BLaER1 (cell line): Measurements from ENCODE around the gene ASCL5.

Source experiments
- H3K27ac ChIP-seq: shearing (Covaris generic); formaldehyde crosslinking; 2 replicates; pipeline ENCODE4 v1.8.1; 2022
- H3K27me3 ChIP-seq: shearing (Covaris generic); formaldehyde crosslinking; 2 replicates; pipeline ENCODE4 v1.8.1; 2022
- H3K36me3 ChIP-seq: shearing (Covaris generic); formaldehyde crosslinking; 2 replicates; pipeline ENCODE4 v1.8.1; 2022
- H3K4me1 ChIP-seq: shearing (Covaris generic); formaldehyde crosslinking; 2 replicates; pipeline ENCODE4 v1.8.1; 2022
- H3K4me2 ChIP-seq: shearing (Covaris generic); formaldehyde crosslinking; 2 replicates; pipeline ENCODE4 v1.8.1; 2022
- H3K4me3 ChIP-seq: shearing (Covaris generic); formaldehyde crosslinking; 2 replicates; pipeline ENCODE4 v1.8.1; 2022
- H3K9ac ChIP-seq: shearing (Covaris generic); formaldehyde crosslinking; 2 replicates; pipeline ENCODE4 v1.8.1; 2022
- H3K9me3 ChIP-seq: shearing (Covaris generic); formaldehyde crosslinking; 2 replicates; pipeline ENCODE4 v1.8.1; 2022
- H4K20me1 ChIP-seq: shearing (Covaris generic); formaldehyde crosslinking; 2 replicates; pipeline ENCODE4 v1.8.1; 2022
- Cebpa-rat ChIP-seq: shearing (Covaris generic); IDR thresholded peaks from 2 replicates; pipeline ENCODE4 v1.8.1; 2022

ASCL5 gene

DNA sequence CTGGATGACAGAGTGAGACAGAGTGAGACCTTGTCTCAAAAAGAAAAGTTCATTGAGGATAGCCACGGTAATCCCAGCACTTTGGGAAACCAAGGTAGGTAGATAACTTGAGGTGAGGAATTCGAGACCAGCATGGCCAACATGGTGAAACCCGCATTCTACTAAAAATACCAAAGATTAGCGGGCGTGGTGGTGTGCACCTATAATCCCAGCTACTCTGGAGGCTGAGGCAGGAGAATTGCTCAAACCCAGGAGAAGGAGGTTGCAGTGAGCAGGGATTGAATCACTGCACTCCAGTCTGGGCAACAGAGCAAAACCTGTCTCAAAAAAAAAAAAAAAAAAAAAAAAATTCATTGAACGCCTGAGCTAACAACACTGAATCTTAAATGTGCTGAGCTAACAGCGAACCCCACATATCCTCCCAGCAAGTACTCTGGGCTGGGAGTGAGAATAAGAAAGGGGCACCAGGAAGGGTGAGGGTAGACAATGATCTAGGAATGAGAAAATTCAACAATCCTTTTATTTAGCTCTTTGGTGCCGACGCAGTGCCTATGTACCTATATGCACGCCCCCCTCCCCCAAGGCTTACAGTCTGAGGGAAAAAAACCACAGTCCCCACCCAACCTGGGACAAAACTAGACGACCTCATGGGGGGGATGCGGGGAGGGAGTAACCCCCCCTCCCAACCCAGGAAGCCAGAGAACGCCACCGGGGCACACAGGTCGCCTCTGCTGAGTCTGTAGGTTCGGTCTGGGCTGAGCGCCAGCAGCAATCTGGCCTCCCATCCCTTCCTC, 13.3 kb downstream of the ASCL5 start:
- peak overlapping the region; percentile 83 for H3K27ac ChIP-seq

DNA sequence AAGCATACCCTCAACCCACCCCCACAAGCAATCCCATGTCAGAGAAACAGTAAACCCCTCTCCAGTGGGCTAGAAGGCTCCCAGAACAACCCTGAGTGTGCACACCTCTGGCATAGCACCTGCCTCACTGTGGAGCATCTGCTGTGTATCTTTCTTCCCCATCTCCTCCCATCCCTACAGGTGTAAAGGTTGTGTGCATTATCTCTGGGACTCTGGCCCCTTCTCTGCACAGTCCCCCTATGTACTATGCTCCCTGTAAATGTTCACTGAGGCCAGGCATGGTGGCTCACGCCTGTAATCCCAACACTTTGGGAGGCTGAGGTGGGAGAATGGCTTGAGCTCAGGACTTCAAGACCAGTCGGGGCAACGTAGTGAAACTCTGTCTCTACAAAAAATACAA, 14.1 kb downstream of the ASCL5 start:
- Histone ChIP-seq H3K4me2 (peak overlapping the region; percentile 89; the same call in 1 of the 2 replicates), H3K4me1 (peaks cover 55% of the 10 kb centered on the region), H3K4me3 (no peak overlapping the region), H3K36me3 (peaks cover 10% of the 10 kb centered on the region; the same call in 1 of the 2 replicates), H4K20me1 (no peaks in the 10 kb centered on the region), H3K9ac (no peak overlapping the region), H3K27me3 (no peaks in the 10 kb centered on the region), H3K27ac (no peak overlapping the region), H3K9me3 (no peaks in the 10 kb centered on the region)
- TF ChIP-seq Cebpa-rat = no peak

More for the DNA sequence above, 13.3 kb downstream of the ASCL5 start:
- Histone ChIP-seq H3K9ac (peak overlapping the region; percentile 81), H3K36me3 (peaks cover 10% of the 10 kb centered on the region; the same call in 1 of the 2 replicates), H3K4me1 (peaks cover 57% of the 10 kb centered on the region), H4K20me1 (no peaks in the 10 kb centered on the region), H3K4me2 (peak overlapping the region; percentile 89), H3K9me3 (no peaks in the 10 kb centered on the region), H3K4me3 (peak overlapping the region; percentile 71), H3K27me3 (no peaks in the 10 kb centered on the region)
- TF ChIP-seq Cebpa-rat = no peak

DNA sequence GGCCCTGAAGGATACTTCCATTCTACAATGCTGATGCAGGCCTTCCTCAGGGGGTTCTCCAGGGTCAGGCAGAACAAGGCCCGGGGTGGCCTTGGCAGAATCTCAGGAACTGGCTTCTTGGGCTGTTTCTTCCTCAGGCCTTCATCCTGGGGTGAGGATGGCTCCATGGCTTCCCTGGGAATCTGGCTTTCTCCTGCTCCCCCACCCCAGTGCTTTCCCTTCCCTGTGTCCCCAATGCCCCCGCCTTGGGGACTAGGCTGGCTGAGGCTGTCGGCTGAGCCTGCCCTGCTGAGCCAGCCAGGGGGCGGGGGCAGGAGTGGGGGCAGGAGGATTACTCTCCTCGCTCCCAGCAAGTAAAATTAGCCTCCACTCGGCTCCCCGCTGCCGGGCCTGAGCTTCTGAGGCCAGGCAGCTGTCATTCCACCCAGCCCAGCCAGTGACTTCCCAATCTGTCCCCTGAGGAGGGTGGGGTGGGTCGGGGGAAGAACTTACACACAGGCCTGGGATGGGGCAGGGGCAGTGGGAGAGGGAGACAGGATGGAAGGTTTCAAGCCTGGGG, 14.7 kb downstream of the ASCL5 start, which contains the start of gene CACNA1S:
Gene CACNA1S, minus strand, starts transcription at position 254 of the 559 bp plus-strand sequence. Its CDS starts 87 bp downstream, at position 167.
- no peak for TF ChIP-seq Cebpa-rat
- no peaks in the 10 kb centered on the region for H3K9me3 ChIP-seq
- H3K4me2 ChIP-seq = peak within 1 kb of the TSS; percentile 89
- H4K20me1 ChIP-seq = no peaks in the 10 kb centered on the region
- H3K27me3 ChIP-seq = no peaks in the 10 kb centered on the region
- H3K4me3 ChIP-seq = no peak within 1 kb of the TSS
- H3K27ac ChIP-seq = peak within 1 kb of the TSS; percentile 51
- H3K36me3 ChIP-seq = peaks cover 10% of the 10 kb centered on the region; the same call in 1 of the 2 replicates
- H3K9ac ChIP-seq = no peak within 1 kb of the TSS; the same call in 1 of the 2 replicates
- H3K4me1 ChIP-seq = peaks cover 55% of the 10 kb centered on the region

DNA sequence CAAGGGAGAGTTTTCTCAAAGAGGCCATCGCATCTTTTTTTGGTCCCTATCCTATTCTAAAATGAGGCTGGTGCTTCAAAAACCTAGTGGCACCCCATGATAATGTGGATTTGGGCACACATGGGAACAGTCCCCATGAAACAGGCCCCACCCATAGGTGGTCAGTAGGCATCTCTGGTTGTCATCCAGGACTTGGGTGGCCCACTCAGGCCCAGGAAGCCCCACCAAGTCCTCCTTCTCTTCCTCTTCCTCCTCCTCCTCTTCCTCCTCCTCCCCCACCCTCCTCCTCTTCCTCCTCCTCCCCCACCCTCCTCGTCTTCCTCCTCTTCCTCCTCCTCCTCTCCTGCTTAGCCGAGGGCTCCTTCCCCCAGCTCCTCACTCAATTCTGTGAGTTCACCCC, 15.3 kb downstream of the ASCL5 start:
- H3K9ac ChIP-seq = no peak overlapping the region; the same call in 1 of the 2 replicates
- H3K4me3 ChIP-seq = no peak overlapping the region
- peak overlapping the region; percentile 43 for H3K4me2 ChIP-seq
- TF ChIP-seq Cebpa-rat = no peak
- no peaks in the 10 kb centered on the region for H3K9me3 ChIP-seq
- H4K20me1 ChIP-seq = no peaks in the 10 kb centered on the region
- H3K27me3 ChIP-seq = no peaks in the 10 kb centered on the region
- H3K4me1 ChIP-seq = peaks cover 53% of the 10 kb centered on the region
- H3K36me3 ChIP-seq = peaks cover 5% of the 10 kb centered on the region; the same call in 1 of the 2 replicates
- 0 out of 2 replicates have a peak overlapping the region, but pooled peaks have one; percentile 35 for H3K27ac ChIP-seq

DNA sequence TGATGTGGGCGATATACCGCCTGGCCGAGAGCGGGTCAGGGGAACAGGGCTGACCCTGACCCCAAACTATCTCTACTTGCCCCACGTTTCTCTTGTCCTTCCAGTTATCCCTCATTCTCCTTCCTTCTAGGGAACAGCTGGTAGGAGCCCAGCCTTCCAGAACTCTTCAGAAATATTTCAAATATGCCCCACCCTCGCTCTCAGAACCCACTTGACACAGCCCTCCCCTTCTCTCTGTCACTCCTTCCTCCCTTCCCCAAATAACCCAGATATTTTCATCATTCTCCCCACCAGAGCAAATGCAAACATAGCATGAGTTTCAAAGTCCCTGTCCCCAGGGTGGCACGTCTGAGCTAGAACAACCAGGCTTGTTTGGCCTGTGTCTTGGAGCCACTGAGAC, 15.8 kb downstream of the ASCL5 start:
- Histone ChIP-seq H3K9ac (no peak overlapping the region; the same call in 1 of the 2 replicates), H3K4me1 (peaks cover 48% of the 10 kb centered on the region), H4K20me1 (no peaks in the 10 kb centered on the region), H3K9me3 (no peaks in the 10 kb centered on the region), H3K4me2 (peak overlapping the region; percentile 37), H3K27ac (peak overlapping the region; percentile 35; the same call in 1 of the 2 replicates), H3K36me3 (0 out of 2 replicates have a peak, but pooled peaks cover under 1% of the 10 kb centered on the region), H3K27me3 (no peaks in the 10 kb centered on the region), H3K4me3 (no peak overlapping the region)
- TF ChIP-seq Cebpa-rat = no peak

DNA sequence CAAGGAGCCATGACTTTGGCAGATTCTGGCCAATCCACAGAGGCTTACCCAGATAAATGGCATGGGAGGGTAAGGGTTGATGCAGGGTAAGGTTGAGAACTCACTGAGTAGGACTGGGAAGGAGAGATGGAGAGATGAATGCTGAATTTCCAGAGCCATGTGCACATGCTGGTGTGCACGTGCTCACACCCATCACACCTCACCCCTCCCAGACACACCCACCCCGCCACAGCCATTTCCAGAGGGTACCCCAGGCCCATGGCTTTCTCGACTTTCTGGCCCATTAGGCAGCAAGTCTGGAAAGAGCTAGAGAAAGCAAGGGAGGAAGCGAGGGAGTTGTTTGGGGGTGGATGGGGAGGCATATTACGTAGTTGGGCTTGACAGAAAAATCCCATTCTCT, 16.4 kb downstream of the ASCL5 start:
- H3K4me2 ChIP-seq = peak overlapping the region; percentile 37; the same call in 1 of the 2 replicates
- H3K27me3 ChIP-seq = no peaks in the 10 kb centered on the region
- no peak for TF ChIP-seq Cebpa-rat
- no peak overlapping the region for H3K9ac ChIP-seq
- H3K36me3 ChIP-seq = no peaks in the 10 kb centered on the region
- no peaks in the 10 kb centered on the region for H3K9me3 ChIP-seq
- H3K4me1 ChIP-seq = peaks cover 43% of the 10 kb centered on the region
- H3K4me3 ChIP-seq = no peak overlapping the region
- 0 out of 2 replicates have a peak overlapping the region, but pooled peaks have one; percentile 35 for H3K27ac ChIP-seq
- H4K20me1 ChIP-seq = no peaks in the 10 kb centered on the region

DNA sequence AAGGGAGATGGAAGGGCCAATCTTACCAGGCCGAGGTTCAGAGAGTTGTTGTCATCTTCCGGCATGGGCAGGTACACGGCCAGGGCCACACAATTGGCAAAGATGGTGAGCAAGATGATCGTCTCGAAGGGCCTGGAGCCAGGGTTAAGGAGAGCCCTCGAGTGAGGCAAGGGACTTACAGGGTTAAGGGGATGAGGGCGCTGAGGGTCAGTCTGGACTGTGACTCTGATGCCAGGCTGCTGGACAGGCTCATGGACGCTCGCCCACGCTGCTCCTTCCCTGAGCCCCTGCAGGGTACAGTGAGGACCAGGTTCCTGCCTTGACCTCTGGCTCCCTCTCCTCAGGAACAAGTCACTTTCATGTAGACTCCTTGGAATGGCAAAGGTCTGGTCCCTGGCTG, 16.8 kb downstream of the ASCL5 start:
- no peak for TF ChIP-seq Cebpa-rat
- H3K27ac ChIP-seq = no peak overlapping the region
- H3K36me3 ChIP-seq = no peaks in the 10 kb centered on the region
- H3K9ac ChIP-seq = no peak overlapping the region
- H3K27me3 ChIP-seq = no peaks in the 10 kb centered on the region
- H4K20me1 ChIP-seq = no peaks in the 10 kb centered on the region
- H3K4me3 ChIP-seq = no peak overlapping the region
- peaks cover 38% of the 10 kb centered on the region for H3K4me1 ChIP-seq
- no peak overlapping the region for H3K4me2 ChIP-seq
- H3K9me3 ChIP-seq = no peaks in the 10 kb centered on the region

DNA sequence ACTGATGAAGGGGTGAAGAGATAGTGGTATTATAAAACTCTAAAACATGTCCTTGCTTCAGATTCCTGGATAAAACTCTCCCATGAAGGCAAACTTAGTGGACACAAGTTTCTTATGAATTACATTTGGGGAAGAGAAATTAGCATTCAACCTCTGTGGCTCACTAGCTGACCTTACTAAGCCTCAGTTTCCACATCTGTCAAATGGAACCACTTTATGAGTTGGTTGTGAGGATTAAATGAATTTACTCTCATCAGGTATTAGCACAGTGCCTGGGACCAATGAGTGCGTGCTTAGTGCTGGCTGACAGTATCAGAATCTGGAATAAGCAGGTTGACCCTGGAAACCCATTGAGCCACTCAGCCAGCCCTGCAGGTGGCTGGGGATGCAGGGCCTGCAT, 17.3 kb downstream of the ASCL5 start:
- no peak overlapping the region for H3K4me2 ChIP-seq
- H3K36me3 ChIP-seq = no peaks in the 10 kb centered on the region
- H3K4me1 ChIP-seq = peaks cover 34% of the 10 kb centered on the region
- no peaks in the 10 kb centered on the region for H3K27me3 ChIP-seq
- H4K20me1 ChIP-seq = no peaks in the 10 kb centered on the region
- H3K27ac ChIP-seq = no peak overlapping the region
- no peak overlapping the region for H3K9ac ChIP-seq
- no peak for TF ChIP-seq Cebpa-rat
- no peak overlapping the region for H3K4me3 ChIP-seq
- no peaks in the 10 kb centered on the region for H3K9me3 ChIP-seq

DNA sequence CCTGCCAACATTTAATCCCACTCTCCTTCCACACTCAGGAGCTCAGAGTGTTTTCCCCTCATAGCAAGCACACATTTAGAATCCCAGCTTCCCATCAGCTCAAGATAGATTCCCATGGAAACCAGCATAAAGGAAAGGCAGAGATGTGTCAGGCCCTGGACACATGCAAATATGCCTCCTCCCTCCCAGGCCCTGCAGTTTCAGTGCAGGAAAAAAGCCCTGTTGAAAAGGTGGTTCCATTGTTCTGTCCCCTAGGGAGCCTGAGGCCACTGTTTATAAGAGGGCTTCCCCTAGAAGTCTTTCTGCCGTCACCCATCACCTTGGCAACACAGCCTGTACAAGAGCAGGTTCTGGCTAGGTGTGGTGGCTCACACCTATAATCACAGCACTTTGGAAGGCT, 18.4 kb downstream of the ASCL5 start:
- Histone ChIP-seq H3K9me3 (no peaks in the 10 kb centered on the region), H3K36me3 (no peaks in the 10 kb centered on the region), H3K27ac (no peak overlapping the region), H3K9ac (no peak overlapping the region), H3K27me3 (no peaks in the 10 kb centered on the region), H3K4me1 (peaks cover 31% of the 10 kb centered on the region), H4K20me1 (no peaks in the 10 kb centered on the region), H3K4me3 (no peak overlapping the region), H3K4me2 (peak overlapping the region; percentile 26; the same call in 1 of the 2 replicates)
- no peak for TF ChIP-seq Cebpa-rat

DNA sequence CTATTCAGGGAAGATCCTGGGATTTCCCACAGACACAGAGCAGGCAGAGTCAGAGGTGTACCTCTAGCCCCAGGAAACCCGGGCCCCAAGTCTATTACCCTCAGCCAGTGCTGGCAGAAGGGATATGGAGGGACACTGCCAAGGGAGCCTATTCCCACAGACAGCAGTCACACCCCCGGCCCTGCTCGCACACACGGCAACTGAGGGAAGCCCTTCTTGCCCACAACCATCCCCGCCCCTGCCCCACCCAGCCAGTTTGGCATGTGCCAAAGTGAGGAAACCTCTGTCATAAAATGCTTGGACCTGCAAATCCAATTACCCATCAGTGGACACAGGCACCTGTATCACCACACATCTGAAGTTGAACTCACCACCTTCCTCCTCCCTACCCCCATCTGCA, 21.3 kb downstream of the ASCL5 start:
- Histone ChIP-seq H3K4me1 (peaks cover 22% of the 10 kb centered on the region), H3K27ac (no peak overlapping the region), H3K4me2 (no peak overlapping the region), H3K4me3 (no peak overlapping the region), H3K36me3 (no peaks in the 10 kb centered on the region), H3K9ac (no peak overlapping the region), H4K20me1 (no peaks in the 10 kb centered on the region), H3K9me3 (no peaks in the 10 kb centered on the region), H3K27me3 (no peaks in the 10 kb centered on the region)
- no peak for TF ChIP-seq Cebpa-rat
